Raji (cell line): ENCODE data around the gene STAT2.

Source experiments
- POLR2A ChIP-seq: IDR thresholded peaks from 2 replicates; pipeline ENCODE4 v1.6.1; 2011; ENCODE audit warnings: low read depth, low read length, control low read depth; ENCODE audit not compliant: insufficient read depth

STAT2 gene

GRCh38 chr12:56359851-56360767 lies at the start of gene STAT2:
STAT2 (minus strand) TSS chr12:56360107; CDS start chr12:56356571, 3,536 bp downstream.
- peak; percentile 82 for TF ChIP-seq POLR2A

- no peak for TF ChIP-seq POLR2A
Observed at GRCh38 chr12:56408799-56409417, 49.0 kb upstream of the STAT2 start.

GRCh38 chr12:56398324-56398723 lies 38.4 kb upstream of the STAT2 start:
- no peak for TF ChIP-seq POLR2A

- no peak for TF ChIP-seq POLR2A
Observed at GRCh38 chr12:56392331-56392730, 32.4 kb upstream of the STAT2 start.

- no peak for TF ChIP-seq POLR2A
Observed at GRCh38 chr12:56391721-56392120, 31.8 kb upstream of the STAT2 start.

GRCh38 chr12:56389412-56389811 lies 29.5 kb upstream of the STAT2 start:
- no peak for TF ChIP-seq POLR2A

GRCh38 chr12:56387152-56387736 lies 27.3 kb upstream of the STAT2 start:
- TF ChIP-seq POLR2A, result no peak

GRCh38 chr12:56385873-56386272 lies 26.0 kb upstream of the STAT2 start:
- TF ChIP-seq POLR2A, result no peak

GRCh38 chr12:56382611-56383010 lies 22.7 kb upstream of the STAT2 start:
- no peak for TF ChIP-seq POLR2A

GRCh38 chr12:56377989-56378316 lies 18.0 kb upstream of the STAT2 start:
- no peak for TF ChIP-seq POLR2A

GRCh38 chr12:56377310-56377988 lies 17.5 kb upstream of the STAT2 start:
- no peak for TF ChIP-seq POLR2A

- peak; percentile 56 for TF ChIP-seq POLR2A
Observed at GRCh38 chr12:56375598-56376434, 15.9 kb upstream of the STAT2 start.

GRCh38 chr12:56374726-56375597 lies 15.1 kb upstream of the STAT2 start:
- 0 out of 2 replicates have a peak, but pooled peaks have one; percentile 10 for TF ChIP-seq POLR2A

- no peak for TF ChIP-seq POLR2A
Observed at GRCh38 chr12:56373515-56373914, 13.6 kb upstream of the STAT2 start.
